Activated CD4-positive, CD25-positive, alpha-beta regulatory T cell (primary cell): Measurements from ENCODE around the gene GNB1L.

Source experiments
- DNase-seq, 4 experiments: peaks; one replicate each; lab custom pipeline; 2025; lab: John Stamatoyannopoulos, UW

The GNB1L gene

DNA sequence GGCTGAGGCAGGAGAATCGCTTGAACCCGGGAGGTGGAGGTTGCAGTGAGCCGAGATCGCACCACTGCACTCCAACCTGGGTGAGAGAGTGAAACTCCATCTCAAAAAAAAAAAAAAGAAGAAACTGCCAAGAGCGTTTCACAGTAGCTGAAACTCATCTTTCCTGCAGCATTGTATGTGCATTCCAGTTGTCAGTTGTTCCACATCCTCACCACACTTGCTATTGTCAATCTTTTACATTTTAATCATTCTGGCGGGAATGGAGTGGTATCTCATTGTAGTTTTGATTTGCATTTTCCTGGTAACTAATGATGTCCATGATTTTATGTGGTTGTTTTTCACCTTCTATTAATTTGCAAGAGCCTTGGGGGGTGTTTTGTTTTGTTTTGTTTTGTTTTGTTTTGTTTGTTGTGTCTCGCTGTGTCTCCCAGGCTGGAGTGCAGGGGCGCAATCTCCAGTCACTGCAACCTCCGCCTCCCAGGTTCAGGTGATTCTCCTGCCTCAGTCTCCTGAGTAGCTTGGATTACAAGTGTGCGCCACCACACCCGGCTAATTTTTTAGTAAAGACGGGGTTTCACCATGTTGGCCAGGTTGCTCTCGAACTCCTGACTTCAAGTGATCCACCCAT lies 8.1 kb upstream of the GNB1L start:
- DNase-seq = no peak

DNA sequence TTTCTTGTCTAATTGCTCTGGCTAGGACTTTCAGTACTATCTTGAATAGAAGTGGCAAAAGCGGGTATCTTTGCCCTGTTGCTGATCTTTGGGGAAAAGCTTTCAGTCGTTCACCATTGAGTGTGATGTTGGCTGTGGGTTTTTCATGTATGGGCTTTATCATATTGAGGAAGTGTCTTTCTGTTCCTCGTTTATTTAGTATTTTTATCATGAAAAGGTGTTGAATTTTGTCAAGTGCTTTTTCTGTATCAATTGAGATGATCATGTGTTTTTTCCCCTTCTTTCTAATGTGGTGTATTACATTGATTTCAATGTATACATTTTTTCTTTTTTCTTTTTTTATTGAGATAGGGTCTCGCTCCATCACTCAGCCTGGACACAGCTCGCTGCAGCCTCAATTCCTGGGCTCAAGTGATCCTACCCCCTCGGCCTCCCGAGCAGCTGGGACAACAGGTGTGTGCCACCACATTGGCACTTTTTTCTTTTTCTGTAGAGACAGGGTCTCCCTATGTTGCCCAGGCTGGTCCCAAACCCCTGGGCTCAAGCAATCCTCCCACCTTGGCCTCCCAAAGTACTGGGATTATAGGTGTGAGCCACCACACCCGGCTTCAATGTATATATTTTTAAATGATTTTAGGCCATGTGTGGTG lies 5.3 kb upstream of the GNB1L start:
- DNase-seq = no peak

DNA sequence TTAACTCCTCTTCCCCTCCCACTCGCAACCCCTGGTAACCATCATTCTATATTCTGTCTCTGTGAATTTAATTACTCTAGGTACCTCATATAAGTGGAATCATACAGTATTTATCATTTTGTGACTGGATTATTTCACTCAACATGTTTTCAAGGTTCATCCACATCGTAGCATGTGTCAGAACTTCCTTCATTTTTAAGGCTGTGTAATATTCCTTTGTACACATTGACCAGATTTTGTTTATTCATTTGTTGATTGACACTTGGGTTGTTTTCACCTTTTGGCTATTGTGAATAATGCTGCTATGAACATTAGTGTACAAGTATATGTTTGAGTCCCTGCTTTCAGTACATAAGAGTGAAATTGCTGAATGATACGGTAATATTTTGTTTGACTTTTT lies 2.7 kb upstream of the GNB1L start:
- no peak for DNase-seq

DNA sequence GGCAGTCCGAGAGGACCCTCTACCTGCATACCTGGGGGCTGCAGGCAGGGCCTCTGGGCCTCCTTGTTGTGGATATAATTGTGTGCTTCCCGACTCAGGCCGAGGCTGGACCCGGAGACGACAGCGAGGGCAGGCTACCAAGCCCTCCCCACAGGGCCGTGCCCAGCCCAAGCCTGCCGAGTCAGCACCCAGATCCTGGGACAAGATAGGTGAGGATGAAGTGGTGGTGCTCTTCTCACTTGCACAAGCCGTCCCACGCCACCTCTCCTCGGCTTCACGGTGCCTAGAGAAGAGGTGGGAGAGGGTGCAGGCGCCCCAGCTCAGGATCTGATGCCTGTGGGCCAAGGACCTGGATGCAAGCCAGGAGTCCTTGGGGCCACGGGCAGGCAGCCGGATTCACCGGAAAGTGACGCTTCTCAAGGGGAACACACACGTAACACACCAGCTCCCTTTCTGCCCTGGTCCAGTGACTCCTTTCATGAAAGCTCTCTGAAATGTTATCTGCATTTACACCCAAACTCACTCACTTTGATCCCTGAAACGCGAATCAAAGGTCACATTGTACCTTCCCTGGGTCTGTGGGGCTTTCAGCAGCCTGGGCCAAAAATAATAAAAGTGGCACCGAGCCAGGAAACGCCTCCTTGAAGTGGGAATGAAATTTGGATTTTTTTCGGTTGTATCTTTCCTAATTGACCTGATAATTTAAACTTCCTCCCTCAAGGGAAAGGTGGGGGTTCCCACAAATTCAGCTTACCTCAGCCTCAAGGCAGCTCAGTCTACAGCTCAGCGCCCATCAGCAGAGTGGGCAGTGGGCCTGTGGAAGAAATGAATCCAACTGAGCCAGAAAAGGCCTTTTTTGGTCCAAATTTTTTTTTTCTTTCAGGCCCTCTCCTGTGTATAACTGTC lies 1.1 kb upstream of the GNB1L start:
- peak in 2 of 4 experiments; percentile 33 to 36 for DNase-seq

DNA sequence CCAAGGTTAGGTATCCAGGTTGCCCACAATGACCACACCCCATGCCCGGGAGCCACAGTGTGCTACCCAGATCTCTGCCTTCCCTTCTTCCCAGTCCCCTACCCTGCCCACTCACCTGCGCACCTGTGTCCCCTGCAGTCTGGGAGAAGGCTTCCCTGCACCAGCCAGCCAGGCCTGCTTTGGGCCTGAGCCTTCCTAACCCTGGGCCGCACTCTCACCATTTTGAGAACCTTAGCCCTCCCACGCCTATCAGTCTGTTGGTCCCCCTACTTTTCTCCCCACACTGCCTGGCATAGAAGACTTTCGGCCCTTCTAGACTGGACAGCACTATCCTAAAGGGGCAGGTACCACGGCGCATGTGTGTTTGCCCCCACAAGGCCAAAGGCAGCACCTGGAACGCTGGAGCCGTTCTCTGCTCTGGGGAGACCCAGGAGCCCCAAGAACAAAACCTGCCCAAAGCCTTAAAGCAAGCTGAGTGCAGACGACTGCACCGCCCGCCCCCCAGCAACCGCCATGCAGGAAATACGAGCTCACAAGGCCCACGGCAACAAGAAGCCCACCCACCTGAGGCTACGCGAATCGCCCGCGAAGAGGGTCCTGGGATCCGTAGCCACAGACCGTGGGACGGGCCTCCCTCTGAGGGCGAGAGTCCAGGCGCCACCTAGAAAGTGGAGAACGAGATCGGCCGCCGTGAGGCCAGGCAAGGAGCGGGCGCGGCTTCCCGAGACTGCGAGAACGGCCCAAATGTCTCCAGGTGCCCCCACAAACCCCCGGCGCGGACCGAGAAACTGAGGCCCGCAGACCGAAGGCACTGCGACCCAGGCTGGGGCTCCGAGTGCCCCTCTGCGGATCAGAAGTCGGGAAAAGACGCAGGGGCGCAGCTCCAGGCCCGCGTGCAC lies 546 bp downstream of the GNB1L start:
- DNase-seq = no peak

DNA sequence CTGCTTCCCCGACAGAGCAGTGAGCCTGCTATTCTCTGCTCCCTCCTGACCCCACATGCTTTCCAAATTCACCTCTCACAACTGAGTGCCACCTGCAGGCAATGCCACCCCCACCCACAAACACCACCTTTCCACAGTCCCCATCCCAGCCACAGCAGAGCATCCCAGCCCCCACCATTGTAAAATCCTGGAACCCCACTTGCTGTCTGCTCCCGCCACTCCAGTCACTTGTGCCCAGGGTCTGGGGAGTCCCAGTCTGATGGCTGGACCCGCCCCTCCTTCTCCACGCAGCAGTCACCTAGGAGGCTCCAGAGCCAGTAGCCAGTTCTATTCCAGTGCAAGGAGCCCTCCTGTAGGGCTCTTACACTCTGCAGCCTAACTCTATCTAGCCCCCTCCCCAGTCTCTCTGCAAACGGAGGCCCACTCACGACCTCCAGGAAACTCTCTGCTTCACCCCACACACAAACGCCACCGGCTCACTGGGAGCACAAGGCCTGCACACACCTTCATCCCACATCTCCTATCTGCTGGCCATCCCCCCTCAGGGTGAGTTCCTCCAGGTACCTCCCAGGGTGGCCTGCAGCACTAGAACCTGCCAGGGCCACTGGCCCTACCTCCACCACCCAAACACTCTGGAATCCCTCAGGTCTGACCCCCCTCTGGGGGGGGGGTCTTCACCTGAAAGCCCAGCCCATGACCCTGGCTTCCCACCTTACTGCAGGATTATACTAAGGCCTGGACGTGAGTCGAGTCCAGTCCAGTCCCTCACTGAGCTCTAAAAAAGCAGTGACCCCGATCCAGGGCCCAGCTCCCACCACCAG lies 1.4 kb downstream of the GNB1L start:
- DNase-seq = no peak

DNA sequence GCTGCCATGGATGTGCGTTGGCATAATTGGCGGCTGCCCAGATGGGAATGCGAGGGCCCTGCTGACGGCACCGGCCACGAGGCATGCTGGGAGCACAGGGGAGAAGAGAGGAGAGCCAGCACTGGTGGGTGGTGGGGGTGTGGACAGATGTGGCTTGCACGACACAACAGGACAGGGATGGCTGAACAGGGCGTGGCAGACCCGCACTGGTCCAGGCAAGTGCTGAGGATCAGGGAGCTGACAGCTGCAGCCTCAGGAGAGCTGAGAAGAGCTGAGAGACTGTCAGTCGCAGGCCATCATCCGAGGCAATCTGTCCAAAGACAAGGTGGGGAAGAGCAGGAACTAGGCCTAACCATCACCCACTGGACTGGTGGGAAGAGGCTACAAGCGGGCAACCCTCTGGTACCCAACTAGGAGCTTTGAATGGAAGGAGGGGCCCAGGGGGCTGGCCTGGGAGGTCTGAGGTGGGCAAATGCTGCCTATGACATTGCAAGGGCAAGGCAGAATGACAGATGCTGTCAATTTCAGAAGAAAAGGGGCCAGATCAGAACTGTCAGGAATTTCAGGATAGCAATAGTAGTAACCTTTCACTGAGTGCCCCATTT lies 2.4 kb downstream of the GNB1L start:
- no peak for DNase-seq

DNA sequence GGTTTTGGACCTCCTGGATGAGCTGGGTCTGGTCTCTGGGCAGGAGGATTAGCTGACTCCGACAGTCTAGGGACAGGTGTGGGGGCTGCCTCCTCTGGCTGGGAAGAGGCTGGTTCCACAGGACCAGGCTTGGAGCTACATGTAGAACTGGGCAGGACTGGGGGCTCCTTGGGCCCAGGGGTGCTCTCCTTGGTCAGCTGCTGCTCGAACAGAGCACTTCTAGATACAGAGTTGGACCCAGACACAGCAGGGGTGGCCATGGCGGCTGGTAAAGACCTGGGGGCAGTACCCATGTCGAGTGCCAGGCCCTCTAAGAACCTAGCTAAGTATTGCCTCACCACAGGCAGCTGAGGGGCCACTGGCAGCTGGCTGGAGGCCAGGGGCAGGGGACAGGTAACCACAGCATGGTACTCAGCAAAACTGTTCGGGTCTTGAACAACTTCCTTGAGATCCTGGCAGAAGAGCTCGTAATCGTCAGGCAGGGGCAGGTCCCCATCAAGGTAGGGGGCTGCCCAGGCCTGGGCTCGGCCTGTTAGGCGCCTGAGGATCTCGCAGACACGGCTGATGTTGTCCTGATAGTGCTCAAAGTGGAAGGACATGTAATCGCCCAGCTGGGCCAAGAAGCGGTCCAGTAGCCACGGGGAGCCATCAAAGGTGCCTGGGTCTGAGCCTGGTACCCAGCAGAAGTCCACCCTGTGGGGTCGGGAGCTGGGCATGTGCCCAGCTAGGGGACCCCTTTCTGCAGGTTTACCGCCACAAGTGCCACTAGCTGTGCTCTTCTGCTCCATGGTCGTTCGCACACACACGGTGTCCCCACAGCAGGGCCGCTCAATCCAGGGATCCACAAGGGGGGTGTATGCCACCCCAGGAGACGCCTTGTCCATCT lies 3.1 kb downstream of the GNB1L start:
- no peak for DNase-seq

DNA sequence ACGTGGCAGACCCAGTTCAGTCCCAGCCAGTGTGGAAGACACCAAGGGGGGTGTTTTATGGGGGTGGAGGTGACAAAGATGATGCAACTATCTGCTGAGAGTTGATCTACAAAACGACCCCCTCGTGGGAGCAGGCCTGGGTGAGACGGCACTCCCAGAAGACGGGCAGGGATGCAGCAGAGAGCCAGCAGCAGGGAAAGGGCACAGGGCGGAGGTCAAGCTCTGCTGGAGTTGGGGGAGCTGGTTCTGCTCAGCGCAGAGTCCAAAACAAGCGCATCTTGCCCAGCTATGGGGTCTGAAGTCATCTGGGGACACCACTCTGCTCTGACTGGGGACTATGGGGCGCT lies 3.9 kb downstream of the GNB1L start:
- no peak for DNase-seq

DNA sequence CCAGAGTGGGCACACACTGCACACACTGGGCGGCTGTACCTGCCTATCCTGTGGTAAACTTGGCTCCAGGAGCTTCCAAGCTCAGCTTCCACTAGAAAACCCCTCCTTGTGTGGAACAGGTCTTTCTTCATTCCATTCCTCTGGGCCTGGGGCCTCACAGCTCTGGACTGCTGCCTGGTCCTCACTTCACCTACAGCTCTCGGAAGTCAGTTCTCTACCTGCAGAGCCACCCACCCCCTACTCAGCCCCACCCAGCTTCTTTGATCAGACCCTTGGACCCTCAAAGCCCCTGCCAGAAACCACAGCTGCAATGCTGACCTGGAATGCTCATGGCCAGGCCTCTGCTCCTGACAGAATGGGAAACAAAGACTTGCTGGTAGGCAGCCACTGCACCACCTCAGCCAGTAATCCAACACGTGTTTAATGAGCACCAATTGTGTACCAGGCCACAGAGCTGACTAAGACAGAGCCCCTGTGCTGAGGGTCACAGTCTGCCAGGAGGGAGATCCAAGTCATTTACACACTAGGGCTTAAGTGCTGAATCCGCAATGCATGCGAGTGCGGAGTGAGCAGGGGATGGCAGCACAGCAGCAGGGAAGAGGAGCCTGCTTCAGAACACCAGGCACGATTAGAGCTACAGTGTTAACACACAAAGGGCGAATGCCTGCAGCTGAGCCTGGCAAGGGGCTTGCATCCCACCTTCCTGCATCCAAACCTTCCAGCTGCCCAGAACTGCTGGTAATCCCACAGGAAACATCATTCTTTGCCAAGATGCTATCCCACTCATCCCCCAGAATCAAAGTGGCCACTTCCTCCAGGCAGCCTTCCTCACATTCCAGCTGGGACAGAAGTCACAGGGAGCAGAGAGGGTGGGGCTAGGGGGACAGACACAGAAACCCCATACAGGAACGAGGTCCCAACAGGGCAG lies 4.6 kb downstream of the GNB1L start:
- no peak for DNase-seq

DNA sequence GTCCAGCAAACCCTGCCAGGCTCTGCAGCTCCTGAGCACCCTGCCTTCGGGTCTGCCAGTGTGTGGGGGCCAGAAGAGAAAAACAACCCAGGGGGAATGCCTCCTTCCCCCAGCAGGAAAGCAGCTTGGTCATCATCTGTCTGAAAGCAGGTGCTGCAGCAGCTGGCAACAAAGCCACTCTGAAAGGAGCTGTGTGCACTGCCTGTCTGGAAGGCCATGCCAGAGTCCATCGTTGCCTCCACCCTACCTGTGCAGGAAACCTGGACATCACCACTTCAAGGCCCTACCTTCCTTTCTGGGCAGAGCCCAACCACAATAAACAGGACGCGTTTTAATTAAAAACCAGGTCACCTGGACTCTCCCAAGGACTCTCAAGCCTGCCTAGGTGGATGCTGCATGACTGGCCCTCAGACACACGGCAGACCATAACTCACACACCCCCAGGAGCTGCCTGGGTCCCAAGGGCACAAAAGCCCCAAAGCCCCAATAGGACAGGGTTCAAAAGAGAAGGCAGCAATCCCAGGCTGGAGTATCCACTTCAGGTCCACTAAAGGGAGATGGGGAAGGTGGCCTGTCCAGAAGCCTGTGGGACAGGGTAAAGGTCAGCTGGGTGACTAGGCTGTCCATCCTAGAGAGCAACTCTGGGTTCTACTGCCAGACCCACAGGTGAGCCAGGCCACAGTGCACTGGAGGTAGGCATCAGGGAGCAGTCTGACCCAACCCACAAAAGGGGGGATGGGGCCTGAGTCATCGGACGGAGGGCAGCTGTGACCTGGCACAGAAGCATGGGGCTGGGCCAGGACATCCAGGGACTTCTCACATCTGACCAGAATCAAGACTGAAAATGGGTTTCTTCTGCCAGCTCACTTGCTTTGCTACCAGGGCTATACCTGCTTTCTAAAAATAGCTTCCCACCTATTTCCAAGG lies 6.1 kb downstream of the GNB1L start:
- DNase-seq = no peak

DNA sequence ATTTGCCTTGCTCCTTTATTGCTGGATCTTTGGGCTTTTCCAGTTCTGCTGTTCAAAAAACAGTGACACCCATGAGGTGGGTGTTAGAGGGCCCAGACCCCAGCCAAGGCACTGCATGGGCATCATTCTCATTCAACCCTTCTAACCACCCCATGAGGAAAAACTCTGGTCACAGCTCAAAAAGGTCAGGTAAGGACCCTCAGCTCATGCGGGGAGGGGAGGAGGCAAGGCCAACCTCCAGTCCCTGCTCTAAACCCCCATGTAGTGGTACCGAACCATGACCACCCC lies 7.4 kb downstream of the GNB1L start:
- no peak for DNase-seq

DNA sequence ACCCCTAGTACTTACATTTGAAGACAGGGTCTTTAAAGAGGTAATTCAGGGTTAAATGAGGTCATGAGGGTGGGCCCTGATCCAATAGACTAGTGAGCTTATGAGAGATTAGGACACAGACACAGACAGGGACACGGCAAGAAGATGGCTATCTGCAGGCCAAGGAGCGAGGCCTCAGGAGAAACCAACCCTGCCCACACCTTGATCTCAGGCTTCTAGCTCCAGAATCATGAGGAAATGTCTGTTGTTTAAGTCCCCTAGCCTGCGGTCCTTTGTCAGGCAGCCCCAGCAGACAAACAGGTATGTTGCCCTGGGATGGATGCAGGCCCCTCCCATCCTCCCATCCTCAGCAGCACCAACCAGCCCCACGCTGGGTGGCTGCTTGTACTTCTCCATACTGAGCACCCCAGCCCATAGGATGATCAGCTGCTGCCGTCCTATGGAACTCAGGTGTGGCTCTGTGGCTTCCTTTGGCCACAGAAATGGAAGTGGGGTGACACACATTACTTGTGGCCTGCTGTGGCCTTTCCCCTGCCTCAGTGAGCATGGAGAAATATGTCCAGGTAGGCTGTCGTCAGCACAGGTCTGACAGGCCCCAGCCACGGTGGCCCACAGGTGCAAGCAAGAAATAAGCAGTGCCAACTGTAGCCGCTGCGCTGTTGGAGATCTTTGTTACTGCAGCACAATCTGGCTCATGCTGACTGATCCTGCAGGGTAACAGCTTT lies 7.9 kb downstream of the GNB1L start:
- no peak for DNase-seq

DNA sequence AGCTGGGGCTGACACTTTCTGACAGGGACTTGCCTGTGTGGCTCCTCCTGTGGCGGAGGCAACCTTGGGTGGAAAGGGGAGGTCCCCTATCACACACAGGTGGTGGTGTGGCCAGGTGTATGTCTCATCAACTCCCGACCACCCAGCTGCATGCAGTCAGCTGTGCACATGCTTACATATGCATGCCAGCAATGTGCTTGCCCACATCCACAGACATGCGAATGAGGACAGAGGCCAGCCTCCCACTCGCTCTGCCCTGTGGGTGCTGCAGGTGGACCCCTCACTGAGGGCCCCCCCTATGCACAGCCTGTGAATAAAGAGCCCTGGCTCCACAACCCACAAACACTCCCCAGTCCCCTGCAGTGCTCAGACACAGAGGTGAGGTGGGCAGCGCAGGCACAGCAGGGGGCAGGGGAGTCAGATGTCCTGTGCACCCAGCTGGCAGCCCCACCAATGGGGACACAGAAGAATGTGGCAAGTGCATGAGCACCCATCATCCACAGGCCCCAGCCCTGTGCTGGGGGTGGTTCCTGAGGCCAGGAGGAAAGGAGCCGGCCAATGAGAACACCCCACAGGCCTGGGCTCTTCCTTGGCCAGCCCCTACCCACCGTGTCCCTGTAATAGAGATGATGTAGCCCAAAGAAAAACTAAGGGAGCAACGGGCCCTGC lies 9.5 kb downstream of the GNB1L start:
- DNase-seq = no peak

DNA sequence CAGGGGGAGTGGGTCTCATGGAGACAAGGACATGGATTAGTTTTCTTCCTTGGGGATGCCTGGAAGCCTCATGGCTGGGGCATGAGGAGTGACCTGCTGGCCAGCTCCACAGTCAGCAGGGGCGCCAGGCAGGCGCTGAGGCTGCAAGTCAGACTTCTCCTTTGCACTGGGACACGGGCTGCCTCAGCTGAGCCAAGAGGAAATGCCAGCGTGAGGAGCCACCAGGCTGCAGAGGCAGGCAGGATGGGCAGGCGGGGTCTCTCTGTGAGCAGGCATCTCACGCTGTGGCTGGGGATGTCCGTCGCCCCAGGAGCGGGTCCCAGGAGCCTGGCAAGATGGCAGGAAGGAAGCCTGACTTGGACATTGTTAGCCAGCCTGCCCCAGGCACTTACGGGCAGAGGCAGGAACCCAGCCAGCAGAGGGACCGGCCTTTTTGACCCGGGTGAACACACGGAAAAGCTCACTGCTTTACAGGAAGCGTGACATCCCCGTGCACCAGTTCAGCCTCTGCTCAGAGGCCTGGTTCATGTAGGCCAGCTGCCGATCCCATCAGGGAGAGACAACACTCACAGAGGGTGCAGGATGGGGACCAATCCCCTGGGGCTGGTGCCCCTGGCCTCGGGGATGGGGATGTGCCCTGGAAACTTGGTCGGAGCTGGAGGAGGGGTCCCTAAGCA lies 10.2 kb downstream of the GNB1L start:
- no peak for DNase-seq

DNA sequence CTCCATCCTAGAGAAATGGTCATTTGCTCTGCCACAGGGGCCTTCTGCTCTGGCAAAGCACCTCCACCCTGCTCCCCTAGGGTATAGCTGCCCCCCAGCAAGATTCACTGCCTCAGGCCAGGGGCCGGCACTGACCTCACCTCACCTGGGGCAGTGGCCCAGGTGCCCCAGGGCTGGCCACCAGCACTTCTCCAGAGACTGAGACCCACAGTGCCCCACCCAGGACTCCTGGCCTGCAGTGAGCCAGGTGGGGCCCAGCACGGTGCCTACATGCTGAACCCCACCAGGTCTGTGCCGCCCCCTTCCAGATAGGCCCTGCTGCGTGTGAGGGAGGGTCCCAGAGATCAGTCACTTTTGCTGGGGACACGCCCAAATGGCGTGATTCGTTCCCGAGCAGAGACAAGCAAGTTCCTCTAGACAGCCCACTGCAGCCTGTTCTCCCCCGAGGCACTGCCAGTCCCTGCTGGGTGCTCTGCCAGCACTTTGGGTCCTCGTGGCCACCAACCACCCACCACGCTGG lies 10.8 kb downstream of the GNB1L start:
- DNase-seq = no peak
